ENCODE data around the gene CNTN4.

The CNTN4 gene

DNA sequence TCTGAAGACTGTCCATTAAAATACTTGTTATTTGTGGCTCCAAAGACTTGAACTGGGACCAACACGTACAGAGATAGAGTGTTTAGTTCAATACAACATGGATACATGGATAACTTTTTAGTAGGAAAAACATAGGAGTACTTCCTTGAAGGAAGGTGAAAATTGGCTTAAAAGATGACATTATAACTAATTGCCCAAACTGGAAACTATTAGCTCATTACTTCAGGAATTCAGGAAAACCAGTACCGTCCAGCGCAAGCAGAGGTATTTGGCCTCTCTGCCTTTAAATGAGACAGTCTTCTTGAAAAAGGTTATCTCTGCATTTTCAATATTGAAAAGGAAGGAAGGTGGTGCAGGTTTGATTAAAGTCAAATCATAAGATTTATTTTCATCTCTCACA lies 777.0 kb downstream of the CNTN4 start:
- Histone ChIP-seq H3K27me3 (ENCODE audit: insufficient read depth, low read depth) (no peaks in the 10 kb centered on the region), H3K9ac (no peak overlapping the region), H3K27ac (no peak overlapping the region), H3K4me1 (ENCODE audit: low read depth, poor library complexity, severe bottlenecking) (no peaks in the 10 kb centered on the region), H3K79me2 (ENCODE audit: insufficient read depth, low read depth) (no peaks in the 10 kb centered on the region), H3K4me3 (IDR thresholded peaks at IDR 0.05; ENCODE audit: insufficient read depth, low read depth, low read length) (no peak overlapping the region), H3K36me3 (ENCODE audit: insufficient read depth) (no peaks in the 10 kb centered on the region), H3K4me2 (no peak overlapping the region), H2AFZ (ENCODE audit: low read depth) (no peak overlapping the region), H4K20me1 (ENCODE audit: insufficient read depth) (no peaks in the 10 kb centered on the region)
- TF ChIP-seq, protein P1, sequence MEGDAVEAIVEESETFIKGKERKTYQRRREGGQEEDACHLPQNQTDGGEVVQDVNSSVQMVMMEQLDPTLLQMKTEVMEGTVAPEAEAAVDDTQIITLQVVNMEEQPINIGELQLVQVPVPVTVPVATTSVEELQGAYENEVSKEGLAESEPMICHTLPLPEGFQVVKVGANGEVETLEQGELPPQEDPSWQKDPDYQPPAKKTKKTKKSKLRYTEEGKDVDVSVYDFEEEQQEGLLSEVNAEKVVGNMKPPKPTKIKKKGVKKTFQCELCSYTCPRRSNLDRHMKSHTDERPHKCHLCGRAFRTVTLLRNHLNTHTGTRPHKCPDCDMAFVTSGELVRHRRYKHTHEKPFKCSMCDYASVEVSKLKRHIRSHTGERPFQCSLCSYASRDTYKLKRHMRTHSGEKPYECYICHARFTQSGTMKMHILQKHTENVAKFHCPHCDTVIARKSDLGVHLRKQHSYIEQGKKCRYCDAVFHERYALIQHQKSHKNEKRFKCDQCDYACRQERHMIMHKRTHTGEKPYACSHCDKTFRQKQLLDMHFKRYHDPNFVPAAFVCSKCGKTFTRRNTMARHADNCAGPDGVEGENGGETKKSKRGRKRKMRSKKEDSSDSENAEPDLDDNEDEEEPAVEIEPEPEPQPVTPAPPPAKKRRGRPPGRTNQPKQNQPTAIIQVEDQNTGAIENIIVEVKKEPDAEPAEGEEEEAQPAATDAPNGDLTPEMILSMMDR (conservative IDR thresholded peaks at IDR 0.05; ENCODE audit: low read depth, low read length), result no peak

DNA sequence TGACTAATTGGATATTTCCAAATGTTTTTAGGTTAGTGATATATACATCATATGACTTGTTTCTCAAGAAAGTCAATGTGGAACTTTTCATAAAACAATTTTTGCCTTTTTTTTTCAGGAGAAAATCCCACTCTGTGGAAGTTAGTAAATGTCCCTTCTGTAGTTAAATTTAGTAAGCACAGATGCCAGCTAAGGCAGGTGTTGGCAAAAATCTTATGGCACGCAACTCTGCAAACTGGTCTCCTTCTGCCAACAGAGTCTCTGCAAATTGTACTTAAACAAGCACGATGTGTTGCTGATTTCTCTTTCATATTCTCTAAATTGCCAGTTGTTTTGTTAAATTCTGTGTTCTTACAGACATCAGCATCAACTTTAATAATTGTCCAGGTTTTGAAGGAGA lies 777.7 kb downstream of the CNTN4 start:
- no peak overlapping the region for H3K4me3 ChIP-seq (IDR thresholded peaks at IDR 0.05; ENCODE audit: insufficient read depth, low read depth, low read length)
- no peak overlapping the region for H3K4me2 ChIP-seq
- H3K27me3 ChIP-seq (ENCODE audit: insufficient read depth, low read depth), result no peaks in the 10 kb centered on the region
- H4K20me1 ChIP-seq (ENCODE audit: insufficient read depth), result no peaks in the 10 kb centered on the region
- TF ChIP-seq, protein P1 (conservative IDR thresholded peaks at IDR 0.05; ENCODE audit: low read depth, low read length), result no peak
- no peaks in the 10 kb centered on the region for H3K79me2 ChIP-seq (ENCODE audit: insufficient read depth, low read depth)
- H3K4me1 ChIP-seq (ENCODE audit: low read depth, poor library complexity, severe bottlenecking), result no peaks in the 10 kb centered on the region
- no peak overlapping the region for H3K9ac ChIP-seq
- no peaks in the 10 kb centered on the region for H3K36me3 ChIP-seq (ENCODE audit: insufficient read depth)
- H2AFZ ChIP-seq (ENCODE audit: low read depth), result no peak overlapping the region
- no peak overlapping the region for H3K27ac ChIP-seq

- H3K27ac ChIP-seq, result no peak overlapping the region
- H3K4me3 ChIP-seq (IDR thresholded peaks at IDR 0.05; ENCODE audit: insufficient read depth, low read depth, low read length), result no peak overlapping the region
- TF ChIP-seq, protein P1 (conservative IDR thresholded peaks at IDR 0.05; ENCODE audit: low read depth, low read length), result no peak
- no peaks in the 10 kb centered on the region for H3K4me1 ChIP-seq (ENCODE audit: low read depth, poor library complexity, severe bottlenecking)
- H3K36me3 ChIP-seq (ENCODE audit: insufficient read depth), result no peaks in the 10 kb centered on the region
- no peaks in the 10 kb centered on the region for H3K27me3 ChIP-seq (ENCODE audit: insufficient read depth, low read depth)
- no peak overlapping the region for H3K9ac ChIP-seq
- no peaks in the 10 kb centered on the region for H3K79me2 ChIP-seq (ENCODE audit: insufficient read depth, low read depth)
- no peak overlapping the region for H2AFZ ChIP-seq (ENCODE audit: low read depth)
- H3K4me2 ChIP-seq, result no peak overlapping the region
- H4K20me1 ChIP-seq (ENCODE audit: insufficient read depth), result no peaks in the 10 kb centered on the region
Measured at GRCh38 chr3:2879023-2879422, 780.4 kb downstream of the CNTN4 start.

- Histone ChIP-seq H2AFZ (ENCODE audit: low read depth) (no peak overlapping the region), H3K27ac (no peak overlapping the region), H3K4me1 (ENCODE audit: low read depth, poor library complexity, severe bottlenecking) (no peaks in the 10 kb centered on the region), H3K79me2 (ENCODE audit: insufficient read depth, low read depth) (no peaks in the 10 kb centered on the region), H3K36me3 (ENCODE audit: insufficient read depth) (no peaks in the 10 kb centered on the region), H3K4me2 (no peak overlapping the region), H3K4me3 (IDR thresholded peaks at IDR 0.05; ENCODE audit: insufficient read depth, low read depth, low read length) (no peak overlapping the region), H4K20me1 (ENCODE audit: insufficient read depth) (no peaks in the 10 kb centered on the region), H3K27me3 (ENCODE audit: insufficient read depth, low read depth) (no peaks in the 10 kb centered on the region), H3K9ac (no peak overlapping the region)
- TF ChIP-seq, protein P1 (conservative IDR thresholded peaks at IDR 0.05; ENCODE audit: low read depth, low read length), result no peak
Measured at GRCh38 chr3:2879587-2879986, 780.9 kb downstream of the CNTN4 start.

All from KMS-11 (cell line).